RWPE1 (cell line): ENCODE data around the gene TMEM92.

ENCODE experiments used
- CTCF ChIA-PET: fragments of 350-600 bp; sonication (Branson Sonifier 250); formaldehyde crosslinking; extraction: SDS; loops from one replicate; lab custom pipeline; 2021; lab: Yijun Ruan, JAX
- POLR2A ChIA-PET: fragments of 400-600 bp; formaldehyde crosslinking; extraction: SDS; loops from one replicate; lab custom pipeline; 2020; ENCODE audit warnings: antibody characterized with exemption; ENCODE audit not compliant: low non-redundant PET; lab: Yijun Ruan, JAX
- DNase-seq: peaks from one replicate; pipeline ENCODE4 v3.0.0; 2012; ENCODE audit warnings: low spot score
- H3K27ac ChIP-seq: fragments of 450-650 bp; 2 replicates; pipeline ENCODE4 v1.5.1; 2017
- TF ChIP-seq, protein P1 (sequence below): fragments of 450-650 bp; conservative IDR thresholded peaks from 2 replicates; pipeline ENCODE4 v1.5.1; 2017; ENCODE audit warnings: low read depth, mild to moderate bottlenecking

TMEM92 gene

DNA sequence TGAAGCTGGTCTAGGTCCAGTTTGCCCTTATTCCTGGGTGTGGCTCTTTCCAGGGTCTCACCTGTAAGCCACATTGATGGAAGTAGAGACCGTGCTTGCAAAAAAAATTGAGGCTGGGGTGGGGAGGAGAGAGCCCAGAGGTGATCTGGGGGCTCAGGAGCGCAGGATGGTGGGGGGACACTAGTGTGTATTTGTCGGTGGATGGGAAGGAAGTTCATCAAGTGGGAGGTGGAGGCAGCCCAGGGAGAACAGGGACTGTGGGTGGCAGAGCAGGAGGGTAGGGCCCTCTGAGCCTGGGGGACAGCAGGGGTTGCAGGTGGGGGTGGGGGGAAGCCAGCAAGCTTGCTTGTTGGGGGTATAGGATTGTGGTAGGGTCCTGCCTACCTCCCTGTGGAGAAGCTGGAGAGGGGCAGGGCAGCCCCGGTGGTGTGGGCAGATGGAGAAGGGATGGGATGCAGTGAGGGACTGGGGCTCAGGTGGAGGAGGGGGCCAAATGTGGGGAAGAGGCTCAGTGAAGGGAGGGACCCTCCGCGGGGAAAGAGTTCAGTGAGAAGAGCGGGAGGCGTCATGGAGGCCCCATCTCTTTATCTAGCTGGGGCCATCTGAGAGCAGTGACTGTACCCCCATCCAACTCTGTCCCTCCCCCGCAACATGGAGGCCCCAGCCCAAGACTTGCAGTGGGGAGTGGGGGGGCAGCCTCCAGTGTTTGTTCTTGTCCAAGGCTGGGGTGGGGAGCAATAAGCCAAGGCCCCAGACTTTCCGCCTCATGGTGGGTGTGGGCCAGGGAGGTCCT, 17.2 kb upstream of the TMEM92 start:
- no peak overlapping the region for H3K27ac ChIP-seq
- ChIA-PET POLR2A (no interaction called here), CTCF (interaction anchor here (1.3 to 1.6 kb wide), 2 partner anchors 15 to 16 kb away, joined by 6 to 8 read pairs; no protein-coding TSS in a partner anchor)
- TF ChIP-seq, protein P1, sequence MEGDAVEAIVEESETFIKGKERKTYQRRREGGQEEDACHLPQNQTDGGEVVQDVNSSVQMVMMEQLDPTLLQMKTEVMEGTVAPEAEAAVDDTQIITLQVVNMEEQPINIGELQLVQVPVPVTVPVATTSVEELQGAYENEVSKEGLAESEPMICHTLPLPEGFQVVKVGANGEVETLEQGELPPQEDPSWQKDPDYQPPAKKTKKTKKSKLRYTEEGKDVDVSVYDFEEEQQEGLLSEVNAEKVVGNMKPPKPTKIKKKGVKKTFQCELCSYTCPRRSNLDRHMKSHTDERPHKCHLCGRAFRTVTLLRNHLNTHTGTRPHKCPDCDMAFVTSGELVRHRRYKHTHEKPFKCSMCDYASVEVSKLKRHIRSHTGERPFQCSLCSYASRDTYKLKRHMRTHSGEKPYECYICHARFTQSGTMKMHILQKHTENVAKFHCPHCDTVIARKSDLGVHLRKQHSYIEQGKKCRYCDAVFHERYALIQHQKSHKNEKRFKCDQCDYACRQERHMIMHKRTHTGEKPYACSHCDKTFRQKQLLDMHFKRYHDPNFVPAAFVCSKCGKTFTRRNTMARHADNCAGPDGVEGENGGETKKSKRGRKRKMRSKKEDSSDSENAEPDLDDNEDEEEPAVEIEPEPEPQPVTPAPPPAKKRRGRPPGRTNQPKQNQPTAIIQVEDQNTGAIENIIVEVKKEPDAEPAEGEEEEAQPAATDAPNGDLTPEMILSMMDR = no peak
- no peak for DNase-seq

DNA sequence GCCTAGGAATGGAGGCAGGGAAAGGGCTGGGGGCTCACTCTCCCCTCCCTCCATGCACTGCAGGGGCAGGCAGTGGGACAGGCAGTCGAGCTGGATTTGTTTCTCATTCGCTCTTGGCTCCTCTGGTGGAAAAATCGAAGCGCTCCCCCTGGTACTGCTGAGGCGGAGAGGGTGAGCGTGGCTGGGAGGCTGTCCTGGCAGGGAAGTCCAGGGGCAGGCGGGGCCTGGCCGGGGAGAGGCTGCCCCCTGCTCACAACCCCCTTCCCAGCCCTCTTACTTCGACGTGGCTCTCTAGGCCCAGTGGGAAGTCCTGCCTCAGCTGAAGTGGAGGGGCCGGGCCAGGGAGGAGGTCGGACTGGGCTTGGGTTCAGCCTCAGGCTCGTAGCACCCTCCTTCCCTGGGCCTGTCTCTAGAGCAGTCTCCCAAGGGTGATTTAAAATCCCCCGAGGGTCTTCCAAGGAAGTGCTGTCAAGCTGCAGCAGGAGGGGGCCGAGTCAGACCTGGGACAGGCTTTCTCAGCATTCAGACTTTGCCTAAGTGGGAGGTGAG, 16.5 kb upstream of the TMEM92 start:
- no peak overlapping the region for H3K27ac ChIP-seq
- DNase-seq = no peak
- ChIA-PET POLR2A (no interaction called here), CTCF (no interaction called here)
- TF ChIP-seq, protein P1 = no peak

GRCh38 chr17:50258647-50259476, 15.4 kb upstream of the TMEM92 start:
- no peak overlapping the region for H3K27ac ChIP-seq
- ChIA-PET POLR2A (no interaction called here), CTCF (no interaction called here)
- no peak for DNase-seq
- TF ChIP-seq, protein P1 = no peak

GRCh38 chr17:50259477-50260324, 14.6 kb upstream of the TMEM92 start:
- DNase-seq = no peak
- TF ChIP-seq, protein P1 = no peak
- ChIA-PET CTCF (interaction anchor here (0.8 kb wide), 1 partner anchor 10 kb away, joined by 3 read pairs; no protein-coding TSS in a partner anchor), POLR2A (no interaction called here)
- H3K27ac ChIP-seq = no peak overlapping the region

- POLR2A ChIA-PET = no interaction called here
- no peak for DNase-seq
- TF ChIP-seq, protein P1 = no peak
- CTCF ChIA-PET = interaction anchor here (0.8 kb wide), 1 partner anchor 9 kb away, joined by 3 read pairs; no protein-coding TSS in a partner anchor
- no peak overlapping the region for H3K27ac ChIP-seq
Measured at GRCh38 chr17:50260501-50260911, 13.8 kb upstream of the TMEM92 start.
